CD4-positive, alpha-beta T cell treated with Interferon alpha-2 for 1 hour (primary cell): ENCODE results near the gene CTNNA2.

Experiments
- DNase-seq, 2 donors: peaks; one replicate each; pipeline ENCODE4 v3.0.0-alpha.2; 2020 to 2022

The CTNNA2 gene

GRCh38 chr2:80302001-80302313 is 789.1 kb downstream of the CTNNA2 start:
- no peak for DNase-seq

GRCh38 chr2:80302314-80303005 is 789.6 kb downstream of the CTNNA2 start:
- no peak for DNase-seq

GRCh38 chr2:80303006-80303908 is 790.4 kb downstream of the CTNNA2 start:
- no peak for DNase-seq

GRCh38 chr2:80303909-80304837 is 791.3 kb downstream of the CTNNA2 start, which contains the start of gene LRRTM1:
Gene LRRTM1 (minus strand): TSS chr2:80304752. CDS start chr2:80303819, 933 bp downstream.
- no peak for DNase-seq

GRCh38 chr2:80311304-80311703 is 798.5 kb downstream of the CTNNA2 start:
- DNase-seq, result no peak

DNA sequence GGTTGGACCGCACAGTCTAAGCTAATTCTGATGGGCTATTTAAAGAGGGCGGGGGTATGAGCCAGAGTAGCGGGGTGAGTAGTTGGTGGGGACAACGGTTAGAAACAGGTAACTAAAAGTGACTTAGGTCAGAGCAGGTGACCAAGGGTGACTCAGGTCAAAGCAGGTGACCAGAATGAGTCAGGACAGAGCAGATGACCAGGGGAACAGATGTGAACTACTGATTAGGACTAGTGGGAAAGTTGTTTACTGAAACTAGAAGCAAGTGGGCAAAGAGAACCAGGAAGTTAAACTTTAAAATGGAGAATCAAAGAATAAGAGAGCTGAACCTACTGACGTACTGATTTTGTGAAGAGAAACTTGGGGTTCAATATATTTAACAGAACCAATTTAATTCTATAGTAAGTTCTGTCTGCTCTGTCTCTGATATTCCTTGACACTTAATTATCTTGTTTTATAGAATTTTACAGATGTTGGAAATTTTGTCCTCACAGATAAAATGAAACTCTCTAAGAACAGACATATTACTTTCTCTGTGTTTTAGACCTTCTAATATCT is 799.5 kb downstream of the CTNNA2 start:
- no peak for DNase-seq

- no peak for DNase-seq
Observed at GRCh38 chr2:80322311-80322920, 809.6 kb downstream of the CTNNA2 start.

DNA sequence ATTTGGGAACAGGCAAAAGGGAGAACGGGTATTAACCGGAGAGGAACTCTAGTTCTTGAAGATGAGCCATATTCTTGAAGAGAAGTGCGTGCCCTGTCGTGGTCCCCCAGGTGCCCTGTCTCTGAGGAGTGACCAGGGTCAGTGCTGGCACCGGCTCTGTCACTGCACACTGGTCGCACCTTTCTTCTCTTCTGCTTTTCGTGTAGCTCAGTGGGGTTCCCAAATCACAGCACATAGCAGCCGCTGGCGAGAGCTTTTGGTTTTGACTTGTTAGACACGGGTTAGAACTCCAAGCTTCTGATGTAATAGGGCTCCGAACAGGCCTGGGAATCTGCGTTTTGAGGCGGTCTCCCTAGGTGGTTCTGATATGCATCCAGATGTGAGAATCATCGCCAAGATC is 810.1 kb downstream of the CTNNA2 start:
- no peak for DNase-seq

DNA sequence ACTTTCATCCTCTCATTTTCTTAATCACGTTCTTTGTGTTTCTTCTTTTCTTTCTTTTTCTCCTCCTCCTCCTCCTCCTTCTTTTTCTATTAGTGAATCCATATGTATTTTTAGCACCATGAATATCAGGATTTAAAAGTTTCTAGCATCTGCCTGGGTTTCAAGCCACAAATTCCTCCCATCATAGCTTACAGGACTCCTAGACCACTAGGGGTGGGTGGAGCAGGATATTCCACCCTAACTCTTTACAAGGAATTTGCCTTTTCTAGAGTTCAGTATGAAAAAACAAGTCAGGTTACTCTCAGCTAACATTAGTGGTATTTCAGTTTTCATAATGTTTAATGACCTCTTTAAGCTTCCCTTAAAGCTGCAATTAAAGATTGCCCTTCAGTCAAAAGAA is 810.8 kb downstream of the CTNNA2 start:
- no peak for DNase-seq

DNA sequence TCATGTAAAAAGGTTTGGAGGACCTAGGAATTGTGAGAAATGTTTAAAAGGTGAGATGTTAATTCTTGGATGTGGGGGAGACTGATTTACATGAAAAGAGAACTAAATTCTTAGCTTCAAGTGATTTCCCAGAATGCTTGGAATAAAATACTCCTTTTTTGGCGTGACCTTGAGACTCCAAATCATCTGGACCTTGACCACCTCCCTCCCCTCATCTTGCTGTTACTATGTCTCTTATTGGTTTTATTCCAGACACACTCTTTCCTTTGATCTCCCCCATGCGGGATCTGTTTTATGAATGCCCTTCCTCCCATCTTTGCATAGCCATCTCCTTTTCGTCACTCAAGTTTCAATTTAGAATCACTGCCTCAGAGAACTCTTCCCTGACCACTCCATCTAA is 811.7 kb downstream of the CTNNA2 start:
- DNase-seq, result no peak

DNA sequence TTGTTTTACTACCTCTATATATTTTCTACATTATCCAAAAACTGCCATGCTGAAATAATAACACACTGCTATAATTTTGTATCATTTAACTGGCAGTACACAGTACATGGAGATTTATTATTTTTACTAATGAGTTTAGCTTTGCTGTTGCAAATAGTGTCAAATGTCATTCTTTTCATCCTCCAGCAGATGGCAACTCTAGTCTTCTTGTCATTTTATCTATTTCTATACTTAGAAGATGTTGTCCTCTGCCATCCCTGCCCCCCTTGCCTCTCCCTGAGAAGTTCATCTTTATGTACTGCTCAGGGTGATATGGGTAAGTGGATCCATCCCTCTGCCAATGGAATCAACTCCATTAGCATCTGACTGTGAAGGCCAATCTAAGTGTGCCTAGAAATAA is 813.4 kb downstream of the CTNNA2 start:
- DNase-seq, result no peak

- no peak for DNase-seq
Observed at GRCh38 chr2:80326861-80327260, 814.0 kb downstream of the CTNNA2 start.

- DNase-seq, result no peak
Observed at GRCh38 chr2:80328159-80328571, 815.3 kb downstream of the CTNNA2 start.

DNA sequence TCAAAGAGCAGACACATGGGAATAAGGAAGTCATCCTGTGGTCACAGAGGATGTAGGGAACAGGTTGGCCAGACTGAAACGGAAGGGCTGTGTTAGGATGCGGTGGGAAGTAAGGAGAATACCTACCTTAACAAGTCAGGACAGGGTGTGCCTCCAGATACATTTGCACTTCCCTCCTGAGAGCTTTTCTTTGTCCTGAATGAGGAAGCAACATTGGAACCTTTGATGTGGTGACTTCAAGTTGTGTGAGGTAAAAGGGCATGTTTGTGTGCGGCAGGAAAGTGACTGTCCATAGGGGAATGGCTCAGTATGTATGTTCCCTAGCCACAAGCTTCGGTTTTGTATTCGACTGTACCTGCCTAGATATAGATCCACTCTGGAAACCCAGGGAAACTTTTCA is 816.6 kb downstream of the CTNNA2 start:
- no peak for DNase-seq

GRCh38 chr2:80330527-80331450 is 817.9 kb downstream of the CTNNA2 start:
- no peak for DNase-seq

DNA sequence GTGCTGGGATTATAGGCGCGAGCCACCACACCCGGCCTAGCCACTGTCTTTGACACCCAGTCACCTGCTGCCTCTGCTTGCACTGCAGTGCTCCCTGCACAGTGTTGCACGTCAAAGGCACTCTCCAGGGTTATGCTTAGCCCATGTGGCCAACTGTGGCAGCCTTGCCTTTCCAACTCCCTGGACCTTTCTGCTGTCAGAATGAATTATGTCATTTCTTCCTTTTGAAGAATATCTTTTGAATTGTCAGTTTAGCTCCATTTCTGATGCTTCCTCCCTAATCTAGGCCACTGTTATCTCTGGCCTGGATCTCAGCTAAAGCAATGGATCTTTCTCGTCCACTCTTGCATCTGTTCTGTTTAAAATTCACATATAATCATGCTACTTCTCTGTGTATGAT is 821.0 kb downstream of the CTNNA2 start:
- no peak for DNase-seq

- no peak for DNase-seq
Observed at GRCh38 chr2:80335411-80335810, 822.6 kb downstream of the CTNNA2 start.

GRCh38 chr2:80338794-80339193 is 825.9 kb downstream of the CTNNA2 start:
- no peak for DNase-seq

DNA sequence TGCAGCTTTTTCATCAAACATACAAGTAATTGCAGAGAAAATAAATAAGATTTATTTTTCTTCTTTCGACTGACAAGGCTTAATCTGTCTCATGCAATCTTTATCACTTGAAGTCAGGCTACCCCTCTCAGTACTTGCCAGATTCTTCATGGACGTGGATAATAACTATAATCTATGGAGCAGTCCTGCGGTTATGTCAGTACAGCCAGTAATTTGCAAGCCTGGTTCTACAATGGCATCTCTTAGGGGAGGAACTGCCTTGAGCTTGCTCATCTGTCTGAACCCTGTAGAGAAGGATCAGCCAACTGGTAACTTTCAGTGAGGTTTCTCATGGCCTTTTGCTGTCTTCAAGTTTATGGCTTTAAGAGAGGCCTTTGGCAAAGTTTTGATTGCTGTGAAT is 827.2 kb downstream of the CTNNA2 start:
- DNase-seq, result no peak

DNA sequence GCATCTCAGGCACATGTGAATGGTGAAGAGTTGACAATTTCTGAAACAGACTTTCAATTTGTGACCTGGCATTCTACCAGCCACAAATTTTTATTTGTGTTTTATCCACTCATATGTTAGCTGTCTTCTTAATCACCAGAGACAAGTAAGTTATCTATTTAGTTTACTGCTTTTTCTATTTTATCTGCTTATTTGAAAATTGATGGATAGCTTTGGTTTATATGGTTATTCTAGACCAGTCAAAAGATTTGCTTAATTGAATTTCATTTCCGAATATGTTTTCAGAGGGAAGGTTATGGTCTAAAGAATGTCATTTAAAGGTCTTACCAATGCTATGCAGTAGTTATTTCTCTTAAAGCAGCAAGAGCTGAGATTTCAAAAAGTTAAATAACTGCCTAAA is 835.2 kb downstream of the CTNNA2 start:
- no peak for DNase-seq

DNA sequence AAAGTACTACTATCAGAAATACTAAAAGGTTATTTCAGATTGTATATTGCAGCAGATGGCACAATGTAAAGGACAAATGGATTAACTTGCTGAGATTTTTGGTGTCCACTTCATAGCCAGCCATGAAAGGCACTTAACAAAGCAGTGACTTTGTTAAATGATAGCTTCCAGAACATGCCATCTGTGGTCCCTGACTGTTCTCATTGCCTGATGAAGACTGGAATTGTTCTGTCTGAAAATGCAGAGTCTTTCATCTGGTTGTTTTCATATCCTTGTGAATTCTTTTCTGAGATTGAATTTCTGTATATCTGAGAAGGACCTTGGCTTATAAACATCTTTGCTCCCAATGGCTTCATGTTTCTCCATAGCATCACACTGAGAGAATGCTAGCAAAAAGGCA is 836.1 kb downstream of the CTNNA2 start:
- DNase-seq, result no peak
